Measurements from ENCODE around the gene ACAT2.
A peak's percentile ranks its signal among the peaks of the same experiment; 100 is the strongest.
"Not testable (repeated sequence)": the region's sequence is repeated elsewhere in the genome, so short reads cannot be mapped to it uniquely, and the experiment has no call there.

Gene ACAT2
- long read RNA-seq, transcript ACAT2-201 (9 exons, 3,180 nt) = major isoform, 163 of 292 reads
- long read RNA-seq, partial matches to known transcripts = 35 of 292 reads
- long read RNA-seq, other reads (novel, unspliced or antisense) = 94 of 292 reads

- H3K27me3 ChIP-seq (ENCODE audit: insufficient read depth, poor library complexity, severe bottlenecking) = no peaks in the 10 kb centered on the region
- TF ChIP-seq SPI1 (IDR thresholded peaks at IDR 0.05; ENCODE audit: borderline replicate concordance, low read depth) (no peak; the same call in 1 of the 2 replicates), CTCF (IDR thresholded peaks at IDR 0.05; ENCODE audit: insufficient read depth, low read length) (no peak), POLR2AphosphoS5 (IDR thresholded peaks at IDR 0.05; ENCODE audit: low read depth) (peak; percentile 75), REST (IDR thresholded peaks at IDR 0.05; ENCODE audit: insufficient replicate concordance, low read depth) (peak; percentile 32), GABPA (IDR thresholded peaks at IDR 0.05; ENCODE audit: low read depth) (no peak)
- DNase-seq (ENCODE audit: low read depth in 1 of 2, low spot score in 1 of 2) = peak; percentile 90 to 98
- H3K4me3 ChIP-seq (replicated peaks; ENCODE audit: insufficient read depth, low read length) = peak within 1 kb of the TSS; percentile 94
- peak within 1 kb of the TSS; percentile 96 for H3K27ac ChIP-seq (replicated peaks)
Observed at GRCh38 chr6:159761873-159762680, at the start of gene ACAT2. TSS of gene ACAT2 (plus strand) at chr6:159762045. CDS start at chr6:159762088, 43 bp downstream.

GRCh38 chr6:159712389-159712788 is 49.5 kb upstream of the ACAT2 start:
- not testable (repeated sequence) for DNase-seq (ENCODE audit: low read depth in 1 of 2, low spot score in 1 of 2); H3K4me3 ChIP-seq (replicated peaks; ENCODE audit: insufficient read depth, low read length); H3K27ac ChIP-seq (replicated peaks); H3K27me3 ChIP-seq (ENCODE audit: insufficient read depth, poor library complexity, severe bottlenecking)
- 0 out of 2 replicates have a peak, but pooled peaks have one; percentile 8 for TF ChIP-seq POLR2AphosphoS5 (IDR thresholded peaks at IDR 0.05; ENCODE audit: low read depth)

DNA sequence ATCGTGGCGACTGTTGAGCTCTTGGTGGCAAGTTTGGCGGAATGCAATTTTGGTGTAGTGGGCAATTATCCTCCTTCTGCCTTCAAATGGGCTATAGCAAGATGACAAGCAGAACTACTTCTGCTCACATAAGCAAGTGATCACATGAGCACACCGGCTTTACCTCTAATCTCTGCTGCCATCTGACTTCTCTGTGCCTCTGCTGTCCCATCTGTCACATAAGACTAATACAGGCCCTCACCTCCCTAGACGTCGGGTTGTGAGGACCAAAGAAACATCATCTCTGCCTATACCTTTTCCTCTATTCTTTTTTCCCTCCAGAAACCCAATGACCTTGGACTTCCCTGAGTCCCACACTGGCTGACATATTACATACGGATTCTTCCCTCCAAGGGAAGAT is 47.9 kb upstream of the ACAT2 start:
- H3K27me3 ChIP-seq (ENCODE audit: insufficient read depth, poor library complexity, severe bottlenecking) = no peaks in the 10 kb centered on the region
- no peak overlapping the region for H3K4me3 ChIP-seq (replicated peaks; ENCODE audit: insufficient read depth, low read length)
- DNase-seq (ENCODE audit: low read depth in 1 of 2, low spot score in 1 of 2) = no peak
- no peak for TF ChIP-seq REST (IDR thresholded peaks at IDR 0.05; ENCODE audit: insufficient replicate concordance, low read depth)
- no peak for TF ChIP-seq SPI1 (IDR thresholded peaks at IDR 0.05; ENCODE audit: borderline replicate concordance, low read depth)
- no peak for TF ChIP-seq GABPA (IDR thresholded peaks at IDR 0.05; ENCODE audit: low read depth)
- H3K27ac ChIP-seq (replicated peaks) = no peak overlapping the region

DNA sequence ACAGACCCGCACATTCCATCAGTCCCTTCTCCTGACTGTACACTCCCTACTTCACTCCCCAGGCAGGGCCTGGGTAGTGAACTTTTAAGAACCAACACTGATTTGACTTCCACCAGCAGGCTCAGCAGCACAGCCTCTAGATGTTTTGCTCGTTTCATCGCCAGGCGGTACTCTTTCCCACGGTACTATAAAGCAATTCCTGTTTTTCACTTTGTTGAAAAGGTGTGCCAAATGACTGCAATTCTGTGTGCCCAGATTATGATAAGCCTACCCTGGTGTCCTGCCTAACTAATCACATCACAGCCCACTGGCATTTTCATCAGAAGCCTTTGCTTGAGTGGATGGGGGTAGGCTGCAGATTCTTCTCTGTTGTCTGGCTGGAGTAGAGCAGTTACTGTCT is 47.4 kb upstream of the ACAT2 start:
- TF ChIP-seq REST (IDR thresholded peaks at IDR 0.05; ENCODE audit: insufficient replicate concordance, low read depth) = no peak
- no peak for TF ChIP-seq CTCF (IDR thresholded peaks at IDR 0.05; ENCODE audit: insufficient read depth, low read length)
- TF ChIP-seq SPI1 (IDR thresholded peaks at IDR 0.05; ENCODE audit: borderline replicate concordance, low read depth) = no peak; the same call in 1 of the 2 replicates
- TF ChIP-seq GABPA (IDR thresholded peaks at IDR 0.05; ENCODE audit: low read depth) = no peak
- no peak for TF ChIP-seq POLR2AphosphoS5 (IDR thresholded peaks at IDR 0.05; ENCODE audit: low read depth)
- peak overlapping the region; percentile 50 for H3K27ac ChIP-seq (replicated peaks)
- DNase-seq (ENCODE audit: low read depth in 1 of 2, low spot score in 1 of 2) = no peak
- H3K27me3 ChIP-seq (ENCODE audit: insufficient read depth, poor library complexity, severe bottlenecking) = no peaks in the 10 kb centered on the region
- no peak overlapping the region for H3K4me3 ChIP-seq (replicated peaks; ENCODE audit: insufficient read depth, low read length)
